Peyer's patch (tissue), 4 donors: ENCODE results near the gene CHKA. TPM values are rescaled to one million over a fixed set of nuclear protein-coding genes. Genes with fewer than 3 reads are reported as not detected.

Experiments used
- DNase-seq, 3 donors: peaks; one replicate each; pipeline ENCODE4 v3.0.0-alpha.2; 2017 to 2019
- H3K27ac ChIP-seq, 4 donors: fragments of 200-600 bp; sonication (generic); one replicate each; pipeline ENCODE4 v1.5.1; 2016 to 2019
- H3K27me3 ChIP-seq, 2 donors: fragments of 200-600 bp; sonication (generic); one replicate each; pipeline ENCODE4 v1.5.1; 2019
- H3K36me3 ChIP-seq, 3 donors: fragments of 200-600 bp; sonication (generic); one replicate each; pipeline ENCODE4 v1.5.1; 2016 to 2019
- H3K4me1 ChIP-seq, 4 donors: fragments of 200-600 bp; sonication (generic); one replicate each; pipeline ENCODE4 v1.5.1; 2016 to 2019
- H3K4me3 ChIP-seq, 4 donors: fragments of 200-600 bp; sonication (generic); 1 replicate in 3 of 4; 2 replicates in 1 of 4; pipeline ENCODE4 v1.5.1; 2016 to 2019; ENCODE audit warnings: mild to moderate bottlenecking in 1 of 4
- H3K9me3 ChIP-seq, 4 donors: fragments of 200-600 bp; sonication (generic); one replicate each; pipeline ENCODE4 v1.5.1; 2016 to 2019; ENCODE audit warnings: mild to moderate bottlenecking in 1 of 4
- CTCF ChIP-seq, 6 experiments: fragments of 450-650 bp in 4 of 6; fragments of 200-600 bp in 2 of 6; sonication (generic) in 1 of 6; IDR thresholded peaks; one replicate each; pipeline ENCODE4 v1.5.1; 2017 to 2019; ENCODE audit warnings: antibody characterized with exemption in 6 of 6, mild to moderate bottlenecking in 3 of 6, moderate library complexity in 1 of 6
- POLR2A ChIP-seq, 2 donors: fragments of 450-650 bp; IDR thresholded peaks; one replicate each; pipeline ENCODE4 v1.5.1; 2017; ENCODE audit warnings: antibody characterized with exemption in 2 of 2, mild to moderate bottlenecking in 2 of 2, moderate library complexity in 2 of 2
- total RNA-seq, 4 donors: library from RNA; depleted of rRNA; stranded (reverse); fragments of >200 nt; gene quantifications; one replicate each; pipeline ENCODE4 v1.1.0, GENCODE V29; 2016

The CHKA gene
- total RNA-seq, 4 donors from 2014 or later: 41.3 to 179 (median 130) TPM

- Histone ChIP-seq H3K36me3 (no peaks in the 10 kb centered on the region), H3K9me3 (no peaks in the 10 kb centered on the region), H3K27ac (peak overlapping the region; percentile 46 to 99 (median 94)), H3K4me1 (peaks cover 0 to 51% (median 13%) of the 10 kb centered on the region in 4 donors), H3K4me3 (peak overlapping the region; percentile 3 to 99 (median 56)), H3K27me3 (no peaks in the 10 kb centered on the region)
- no peak for DNase-seq
- TF ChIP-seq POLR2A (IDR thresholded peaks at IDR 0.05): peak in 1 of 2 donors; percentile 25
- no peak for TF ChIP-seq CTCF (IDR thresholded peaks at IDR 0.05)
Measured at GRCh38 chr11:68118706-68119448, 2.3 kb downstream of the CHKA start.

GRCh38 chr11:68117853-68118470 lies 3.2 kb downstream of the CHKA start:
- Histone ChIP-seq H3K27me3 (no peaks in the 10 kb centered on the region), H3K36me3 (no peaks in the 10 kb centered on the region), H3K4me1 (peaks cover 0 to 47% (median 13%) of the 10 kb centered on the region in 4 donors), H3K9me3 (no peaks in the 10 kb centered on the region), H3K27ac (peak overlapping the region in 3 of 4 donors; percentile 90 to 99 (median 97)), H3K4me3 (peak overlapping the region in 2 of 4 donors; percentile 62 to 99)
- no peak for DNase-seq
- TF ChIP-seq CTCF (IDR thresholded peaks at IDR 0.05) (no peak), POLR2A (IDR thresholded peaks at IDR 0.05) (no peak)

- no peaks in the 10 kb centered on the region for H3K27me3 ChIP-seq
- no peaks in the 10 kb centered on the region for H3K36me3 ChIP-seq
- no peak for TF ChIP-seq POLR2A (IDR thresholded peaks at IDR 0.05)
- TF ChIP-seq CTCF (IDR thresholded peaks at IDR 0.05): no peak
- no peak for DNase-seq
- H3K4me1 ChIP-seq: peaks cover 0 to 40% (median 9%) of the 10 kb centered on the region in 4 donors
- H3K27ac ChIP-seq: peak overlapping the region in 1 of 4 donors; percentile 59
- no peaks in the 10 kb centered on the region for H3K9me3 ChIP-seq
- H3K4me3 ChIP-seq: no peak overlapping the region
Measured at GRCh38 chr11:68116974-68117373, 4.2 kb downstream of the CHKA start.

GRCh38 chr11:68116126-68116525 lies 5.1 kb downstream of the CHKA start:
- peak in 2 of 3 donors; percentile 57 to 65 for DNase-seq
- peak overlapping the region in 2 of 4 donors; percentile 29 to 51 for H3K27ac ChIP-seq

GRCh38 chr11:68115285-68115684 lies 5.9 kb downstream of the CHKA start:
- peaks cover 0 to 37% (median 5%) of the 10 kb centered on the region in 4 donors for H3K4me1 ChIP-seq
- no peak for TF ChIP-seq CTCF (IDR thresholded peaks at IDR 0.05)
- TF ChIP-seq POLR2A (IDR thresholded peaks at IDR 0.05): no peak
- no peaks in the 10 kb centered on the region for H3K9me3 ChIP-seq
- H3K4me3 ChIP-seq: no peak overlapping the region
- H3K27me3 ChIP-seq: no peaks in the 10 kb centered on the region
- no peak for DNase-seq
- no peaks in the 10 kb centered on the region for H3K36me3 ChIP-seq
- H3K27ac ChIP-seq: peak overlapping the region in 2 of 4 donors; percentile 18 to 29

More at GRCh38 chr11:68116126-68116525, 5.1 kb downstream of the CHKA start:
- no peak overlapping the region for H3K4me3 ChIP-seq
- H3K27me3 ChIP-seq: no peaks in the 10 kb centered on the region
- no peaks in the 10 kb centered on the region for H3K9me3 ChIP-seq
- TF ChIP-seq CTCF (IDR thresholded peaks at IDR 0.05) (no peak), POLR2A (IDR thresholded peaks at IDR 0.05) (no peak)
- no peaks in the 10 kb centered on the region for H3K36me3 ChIP-seq
- H3K4me1 ChIP-seq: peaks cover 0 to 37% (median 5%) of the 10 kb centered on the region in 4 donors
